H1 (cell line): ENCODE measurements around the gene FBXO8. TPM values are rescaled to one million over a fixed set of nuclear protein-coding genes. Genes with fewer than 3 reads are reported as not detected.

Experiments used
- CTCF ChIA-PET: fragments of 300-600 bp; sonication (Branson Sonifier 250); formaldehyde crosslinking; loops from one replicate; lab custom pipeline; 2021; ENCODE audit not compliant: partially characterized antibody; lab: Charles Lee
- POLR2A ChIA-PET: fragments of 300-600 bp; sonication (Branson Sonifier 250); formaldehyde crosslinking; loops from one replicate; lab custom pipeline; 2021; ENCODE audit warnings: inconsistent platforms; ENCODE audit not compliant: partially characterized antibody; lab: Charles Lee
- DNase-seq, 2 experiments: peaks; one replicate each; pipeline versions ENCODE4 v3.0.0 to v3.0.0-alpha.2; 2010 to 2022; ENCODE audit warnings: low spot score in 2 of 2, low read depth in 1 of 2, mixed read lengths in 1 of 2
- FAIRE-seq: peaks from 2 replicates; lab custom pipeline; 2011; peaks lifted over from hg19 to GRCh38; lab: Jason Lieb, UNC
- H2AFZ ChIP-seq: 2 replicates; pipeline ENCODE4 v1.8.1; 2012; ENCODE audit warnings: low read length, inconsistent platforms
- H2AK5ac ChIP-seq: 2 replicates; pipeline ENCODE4 v1.6.1; 2013; ENCODE audit warnings: low read depth, low read length
- H2BK120ac ChIP-seq: replicated peaks from 2 replicates; pipeline ENCODE3; 2013; ENCODE audit warnings: low read depth, low read length, inconsistent platforms
- H2BK12ac ChIP-seq: 2 replicates; pipeline ENCODE4 v1.6.1; 2013; ENCODE audit warnings: low read depth, low read length
- H2BK15ac ChIP-seq: 2 replicates; pipeline ENCODE4 v1.6.1; 2013; ENCODE audit warnings: low read length
- H2BK20ac ChIP-seq: 2 replicates; pipeline ENCODE4 v1.6.1; 2013; ENCODE audit warnings: low read length
- H2BK5ac ChIP-seq: 2 replicates; pipeline ENCODE4 v1.6.1; 2013; ENCODE audit warnings: low read depth, low read length
- H3K14ac ChIP-seq: 2 replicates; pipeline ENCODE4 v1.6.1; 2013; ENCODE audit warnings: inconsistent platforms; ENCODE audit not compliant: insufficient read length
- H3K18ac ChIP-seq: 2 replicates; pipeline ENCODE4 v1.6.1; 2013; ENCODE audit warnings: low read length; ENCODE audit errors: extremely low read depth
- H3K23ac ChIP-seq: 2 replicates; pipeline ENCODE4 v1.6.1; 2013; ENCODE audit warnings: inconsistent platforms; ENCODE audit not compliant: insufficient read length
- H3K23me2 ChIP-seq: 2 replicates; pipeline ENCODE4 v1.6.1; 2013; ENCODE audit warnings: low read depth, low read length
- H3K27ac ChIP-seq: 2 replicates; pipeline ENCODE4 v1.6.1; 2011; ENCODE audit warnings: low read depth, low read length, inconsistent platforms
- H3K27me3 ChIP-seq, 4 experiments: replicated peaks in 1 of 4; 1 replicate in 1 of 4; 2 replicates in 3 of 4; pipeline versions ENCODE4 v1.6.1 to v1.8.1; 2011 to 2013; ENCODE audit warnings: low read length in 3 of 4, mild to moderate bottlenecking in 3 of 4, inconsistent platforms in 2 of 4, mixed read lengths in 2 of 4, moderate library complexity in 1 of 4; ENCODE audit not compliant: control insufficient read depth in 3 of 4, insufficient read depth in 3 of 4; ENCODE audit errors: extremely low read depth in 1 of 4
- H3K36me3 ChIP-seq, 4 experiments: 2 replicates each; pipeline versions ENCODE4 v1.6.1 to v1.8.1; 2011 to 2013; ENCODE audit warnings: mild to moderate bottlenecking in 4 of 4, low read length in 3 of 4, moderate library complexity in 2 of 4, control low read depth in 1 of 4, inconsistent platforms in 1 of 4; ENCODE audit not compliant: insufficient read depth in 4 of 4, control insufficient read depth in 2 of 4
- H3K4ac ChIP-seq: replicated peaks from 2 replicates; pipeline ENCODE3; 2013; ENCODE audit warnings: low read length, low read depth, mixed read lengths, inconsistent platforms; ENCODE audit not compliant: insufficient read length
- H3K4me1 ChIP-seq, 4 experiments: replicated peaks in 1 of 4; 1 replicate in 1 of 4; 2 replicates in 3 of 4; pipeline versions ENCODE4 v1.6.1 to v1.8.1; 2011 to 2013; ENCODE audit warnings: low read length in 3 of 4, inconsistent platforms in 2 of 4, mixed read lengths in 1 of 4; ENCODE audit not compliant: insufficient read depth in 4 of 4, control insufficient read depth in 3 of 4
- H3K4me2 ChIP-seq, 2 experiments: 2 replicates each; pipeline versions ENCODE4 v1.6.1 to v1.8.1; 2011 to 2013; ENCODE audit warnings: low read depth in 2 of 2, low read length in 2 of 2, control low read depth in 1 of 2, inconsistent platforms in 1 of 2, mild to moderate bottlenecking in 1 of 2; ENCODE audit not compliant: insufficient read depth in 1 of 2
- H3K4me3 ChIP-seq, 4 experiments: fragments of 200-600, 300-600 bp in 1 of 4; sonication (generic), shearing (Covaris generic), sonication (Bioruptor Twin) in 1 of 4; 2 replicates each; pipeline versions ENCODE4 v1.5.1 to v1.8.1; 2011 to 2016; ENCODE audit warnings: low read length in 4 of 4, low read depth in 3 of 4, control low read depth in 2 of 4, inconsistent platforms in 2 of 4, mild to moderate bottlenecking in 2 of 4, mixed read lengths in 1 of 4, moderate library complexity in 1 of 4; ENCODE audit not compliant: insufficient read depth in 2 of 4; ENCODE audit errors: extremely low read depth in 1 of 4
- H3K56ac ChIP-seq: replicated peaks from 2 replicates; pipeline ENCODE3; 2013; ENCODE audit warnings: low read depth, mild to moderate bottlenecking, mixed read lengths, low read length, inconsistent platforms; ENCODE audit not compliant: insufficient read length
- H3K79me1 ChIP-seq: 2 replicates; pipeline ENCODE4 v1.6.1; 2013; ENCODE audit warnings: low read depth, low read length, control low read depth
- H3K79me2 ChIP-seq, 2 experiments: 2 replicates each; pipeline versions ENCODE4 v1.6.1 to v1.8.1; 2012 to 2013; ENCODE audit warnings: low read length in 2 of 2, mild to moderate bottlenecking in 2 of 2, inconsistent platforms in 1 of 2; ENCODE audit not compliant: insufficient read depth in 2 of 2, control insufficient read depth in 1 of 2
- H3K9ac ChIP-seq, 4 experiments: replicated peaks in 1 of 4; 1 replicate in 1 of 4; 2 replicates in 3 of 4; pipeline versions ENCODE4 v1.6.1 to v1.8.1; 2011 to 2013; ENCODE audit warnings: low read depth in 3 of 4, low read length in 3 of 4, control low read depth in 2 of 4, mild to moderate bottlenecking in 2 of 4, moderate library complexity in 2 of 4, inconsistent platforms in 1 of 4; ENCODE audit errors: extremely low read depth in 1 of 4
- H3K9me3 ChIP-seq, 2 experiments: 2 replicates each; pipeline versions ENCODE4 v1.6.1 to v1.8.1; 2012 to 2013; ENCODE audit warnings: mild to moderate bottlenecking in 2 of 2, moderate library complexity in 2 of 2, control low read depth in 1 of 2, inconsistent platforms in 1 of 2, low read depth in 1 of 2, low read length in 1 of 2, mixed read lengths in 1 of 2; ENCODE audit not compliant: insufficient read depth in 2 of 2
- H4K20me1 ChIP-seq, 2 experiments: replicated peaks in 1 of 2; 2 replicates each; pipeline versions ENCODE3 to v1.8.1; 2011 to 2013; ENCODE audit warnings: inconsistent platforms in 2 of 2, low read length in 2 of 2, mild to moderate bottlenecking in 1 of 2; ENCODE audit not compliant: insufficient read depth in 2 of 2, control insufficient read depth in 1 of 2
- H4K5ac ChIP-seq: 2 replicates; pipeline ENCODE4 v1.6.1; 2013; ENCODE audit warnings: low read length, low read depth, mixed read lengths, inconsistent platforms; ENCODE audit not compliant: insufficient read length
- H4K8ac ChIP-seq: 2 replicates; pipeline ENCODE4 v1.8.0; 2013; ENCODE audit warnings: mild to moderate bottlenecking, moderate library complexity, low read length, inconsistent platforms; ENCODE audit not compliant: insufficient read depth; ENCODE audit errors: extremely low read depth
- H4K91ac ChIP-seq: replicated peaks from 2 replicates; pipeline ENCODE3; 2013; ENCODE audit warnings: low read length, mixed read lengths, inconsistent platforms; ENCODE audit not compliant: insufficient read length
- MAFK ChIP-seq: IDR thresholded peaks from 2 replicates; pipeline ENCODE4 v1.6.1; 2012; ENCODE audit warnings: low read depth, mild to moderate bottlenecking, improper control_type of control experiment, low read length
- TAF1 ChIP-seq: IDR thresholded peaks from 2 replicates; pipeline ENCODE4 v1.6.1; 2011; ENCODE audit warnings: mild to moderate bottlenecking, low read depth, low read length
- WGBS, 2 experiments: shearing (Covaris generic) in 1 of 2; methylation state at CpG; one replicate each; pipeline versions ENCODE4 v1.1.6 to v1.1.7; 2013 to 2015; ENCODE audit warnings: low lambda C conversion rate in 2 of 2, mixed read lengths in 2 of 2, inconsistent platforms in 1 of 2, low coverage in 1 of 2, missing lambda C conversion rate in 1 of 2; ENCODE audit not compliant: insufficient replicate concordance in 2 of 2, insufficient coverage in 1 of 2, insufficient read length in 1 of 2; ENCODE audit errors: extremely low coverage in 1 of 2, missing lambda C conversion rate in 1 of 2; 5-methylcytosine and 5-hydroxymethylcytosine counted together
- polyA plus RNA-seq, 7 experiments: library from polyadenylated mRNA; depleted of rRNA in 3 of 7; stranded (reverse) in 5 of 7; unstranded in 2 of 7; fragments of >200 nt in 5 of 7; fragments of 200-250 nt in 2 of 7; gene quantifications; 1 replicate in 5 of 7; 2 replicates in 1 of 7; 4 replicates in 1 of 7; pipeline versions ENCODE4 v1.2.1 to v1.2.3, GENCODE V29; 2011 to 2013; ENCODE audit warnings: missing spikeins in 2 of 7, mixed read lengths in 2 of 7
- total RNA-seq: library from RNA; stranded (reverse); fragmentation: NEBNext Ultra II Directional; extraction: Animal tissue kit (Norgen Biotek cat#: 25700); gene quantifications from 2 replicates; pipeline ENCODE4 v1.2.1, GENCODE V29; 2021

FBXO8 gene
- total and polyA plus RNA-seq, 2 of the 8 experiments (the other 6 are each of a cell fraction or from before 2014, with no cell fraction given), result 5.1 to 7.5 TPM

DNA sequence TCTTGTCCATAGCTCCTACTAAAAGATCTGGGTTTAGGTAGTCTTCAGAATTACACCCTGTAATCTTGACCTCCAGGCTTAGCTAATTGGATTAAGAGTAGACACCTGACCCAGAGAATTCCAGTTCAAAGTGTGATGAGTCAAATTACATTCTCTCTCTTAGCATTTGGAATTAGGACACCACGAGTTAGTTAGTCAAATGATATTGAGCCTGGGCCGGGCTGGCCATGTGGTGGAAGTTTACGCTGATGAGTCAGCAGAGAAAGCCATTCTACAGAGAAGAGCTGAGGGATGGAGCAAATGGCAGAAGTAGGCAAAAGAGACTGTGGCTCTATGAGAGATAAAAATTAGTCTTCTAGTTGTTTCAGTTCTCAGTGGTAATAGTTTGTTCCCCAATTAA, 31.3 kb upstream of the FBXO8 start:
- H3K79me1 ChIP-seq, result no peaks in the 10 kb centered on the region
- no peak overlapping the region for H3K14ac ChIP-seq
- H2BK12ac ChIP-seq, result no peak overlapping the region
- no peak overlapping the region for H2BK20ac ChIP-seq
- TF ChIP-seq MAFK (0 out of 2 replicates have a peak, but pooled peaks have one; percentile 47), TAF1 (no peak)
- TF ChIP-seq, all 59 proteins: peak for 1
- no peak overlapping the region for H2BK120ac ChIP-seq
- H3K79me2 ChIP-seq, result no peaks in the 10 kb centered on the region
- H3K9ac ChIP-seq, result no peak overlapping the region
- no peak overlapping the region for H2AK5ac ChIP-seq
- H3K4me1 ChIP-seq, result no peaks in the 10 kb centered on the region
- ChIA-PET POLR2A (interaction anchor here (1.2 kb wide), 1 partner anchor 31 kb away, joined by 3 read pairs; the partner anchor contains the start of gene CEP44), CTCF (interaction anchor here (0.8 to 1.6 kb wide), 4 partner anchors 29 to 93 kb away, joined by 3 to 5 read pairs (median 4); no protein-coding TSS in a partner anchor)
- H3K27ac ChIP-seq, result no peak overlapping the region
- no peak overlapping the region for H4K5ac ChIP-seq
- no peak overlapping the region for H3K23ac ChIP-seq
- DNase-seq (peak in 1 of 2 experiments; percentile 3), FAIRE-seq (no peak)
- no peak overlapping the region for H3K18ac ChIP-seq
- peaks cover 0 to 18% (median 0%) of the 10 kb centered on the region in 4 experiments; a peak in 2 of 8 replicates for H3K36me3 ChIP-seq
- no peak overlapping the region for H3K56ac ChIP-seq
- H4K20me1 ChIP-seq, result no peaks in the 10 kb centered on the region
- H2BK15ac ChIP-seq, result no peak overlapping the region
- H3K4me3 ChIP-seq, result no peak overlapping the region
- 85% methylated on average over 3 of the region's 3 CpGs; no CpG with 5 or more reads in 1 of the 2 experiments for whole genome bisulfite sequencing, 2 experiments
- no peak overlapping the region for H4K8ac ChIP-seq
- H2BK5ac ChIP-seq, result no peak overlapping the region
- H3K9me3 ChIP-seq, result no peaks in the 10 kb centered on the region
- H3K27me3 ChIP-seq, result no peaks in the 10 kb centered on the region
- H2AFZ ChIP-seq, result no peak overlapping the region
- H3K4me2 ChIP-seq, result no peak overlapping the region
- no peak overlapping the region for H4K91ac ChIP-seq
- no peaks in the 10 kb centered on the region for H3K23me2 ChIP-seq
- H3K4ac ChIP-seq, result no peak overlapping the region
